Endothelial cell (in vitro differentiated cells): ENCODE results near the gene PDE3A. TPM values are rescaled to one million over a fixed set of nuclear protein-coding genes. Genes with fewer than 3 reads are reported as not detected.

Experiments used
- DNase-seq: peaks from one replicate; pipeline ENCODE4 v3.0.0; 2021; ENCODE audit warnings: low spot score
- H3K27ac Mint-ChIP-seq: one replicate; pipeline ENCODE4 v1.8.0; 2021; ENCODE audit warnings: mixed read lengths, inconsistent platforms; ENCODE audit not compliant: unreplicated experiment
- H3K27me3 Mint-ChIP-seq: one replicate; pipeline ENCODE4 v1.8.0; 2021; ENCODE audit warnings: mild to moderate bottlenecking, moderate library complexity, mixed read lengths, inconsistent platforms; ENCODE audit not compliant: unreplicated experiment
- H3K36me3 Mint-ChIP-seq: one replicate; pipeline ENCODE4 v1.8.0; 2021; ENCODE audit warnings: mild to moderate bottlenecking, low read depth, mixed read lengths, inconsistent platforms; ENCODE audit not compliant: unreplicated experiment
- H3K4me1 Mint-ChIP-seq: one replicate; pipeline ENCODE4 v1.8.0; 2021; ENCODE audit warnings: mild to moderate bottlenecking, mixed read lengths, inconsistent platforms; ENCODE audit not compliant: unreplicated experiment
- H3K4me3 Mint-ChIP-seq: one replicate; pipeline ENCODE4 v1.8.0; 2021; ENCODE audit warnings: mild to moderate bottlenecking, mixed read lengths, inconsistent platforms; ENCODE audit not compliant: unreplicated experiment
- H3K9me3 Mint-ChIP-seq: one replicate; pipeline ENCODE4 v1.8.0; 2021; ENCODE audit warnings: mixed read lengths, inconsistent platforms; ENCODE audit not compliant: unreplicated experiment
- CTCF ChIP-seq: fragments of 200-600 bp; sonication (generic); IDR thresholded peaks from one replicate; pipeline ENCODE4 v1.5.0; 2021; ENCODE audit warnings: antibody characterized with exemption; ENCODE audit not compliant: unreplicated experiment
- total RNA-seq: library from RNA; stranded (reverse); fragmentation: NEBNext Ultra II Directional; extraction: Animal tissue kit (Norgen Biotek cat#: 25700); gene quantifications from one replicate; pipeline ENCODE4 v1.2.1, GENCODE V29; 2021; ENCODE audit not compliant: unreplicated experiment

PDE3A gene
- total RNA-seq, 1 donor from 2014 or later, result 0.97 TPM

- no peak for TF ChIP-seq CTCF
- no peaks in the 10 kb centered on the region for H3K36me3 Mint-ChIP-seq
- peaks cover 2% of the 10 kb centered on the region for H3K27me3 Mint-ChIP-seq
- H3K4me1 Mint-ChIP-seq, result peaks cover 12% of the 10 kb centered on the region
- H3K4me3 Mint-ChIP-seq, result no peak overlapping the region
- no peak overlapping the region for H3K27ac Mint-ChIP-seq
- DNase-seq, result no peak
- H3K9me3 Mint-ChIP-seq, result no peaks in the 10 kb centered on the region
These were observed 257.2 kb downstream of the PDE3A start for GRCh38 chr12:20625531-20625930.

GRCh38 chr12:20627001-20627588, 258.8 kb downstream of the PDE3A start:
- TF ChIP-seq CTCF, result no peak
- Mint-ChIP-seq H3K9me3 (no peaks in the 10 kb centered on the region), H3K4me3 (no peak overlapping the region), H3K4me1 (peaks cover 12% of the 10 kb centered on the region), H3K27me3 (peaks cover 2% of the 10 kb centered on the region), H3K27ac (no peak overlapping the region), H3K36me3 (no peaks in the 10 kb centered on the region)
- DNase-seq, result no peak

GRCh38 chr12:20628226-20628787, 260.0 kb downstream of the PDE3A start:
- H3K27me3 Mint-ChIP-seq, result peaks cover 2% of the 10 kb centered on the region
- H3K9me3 Mint-ChIP-seq, result no peaks in the 10 kb centered on the region
- TF ChIP-seq CTCF, result no peak
- H3K4me1 Mint-ChIP-seq, result peaks cover 12% of the 10 kb centered on the region
- H3K27ac Mint-ChIP-seq, result peak overlapping the region; percentile 32
- no peak overlapping the region for H3K4me3 Mint-ChIP-seq
- DNase-seq, result no peak
- H3K36me3 Mint-ChIP-seq, result no peaks in the 10 kb centered on the region

- Mint-ChIP-seq H3K4me1 (peaks cover 12% of the 10 kb centered on the region), H3K27ac (no peak overlapping the region), H3K36me3 (no peaks in the 10 kb centered on the region), H3K9me3 (no peaks in the 10 kb centered on the region), H3K4me3 (no peak overlapping the region), H3K27me3 (peaks cover 2% of the 10 kb centered on the region)
- TF ChIP-seq CTCF, result no peak
- DNase-seq, result no peak
These were observed 260.7 kb downstream of the PDE3A start for GRCh38 chr12:20628999-20629398.

GRCh38 chr12:20629414-20630156, 261.2 kb downstream of the PDE3A start:
- Mint-ChIP-seq H3K27ac (peak overlapping the region; percentile 30), H3K27me3 (peaks cover 2% of the 10 kb centered on the region), H3K4me3 (no peak overlapping the region), H3K36me3 (no peaks in the 10 kb centered on the region), H3K4me1 (peaks cover 12% of the 10 kb centered on the region), H3K9me3 (no peaks in the 10 kb centered on the region)
- TF ChIP-seq CTCF, result no peak
- peak; percentile 5 for DNase-seq
